ENCODE data around the gene C11orf68. TPM values are rescaled to one million over a fixed set of nuclear protein-coding genes. Genes with fewer than 3 reads are reported as not detected.

The C11orf68 gene
- total and polyA plus RNA-seq, 2 of the 8 experiments (the other 6 are each of a cell fraction or from before 2014, with no cell fraction given): 24.0 to 51.2 TPM

DNA sequence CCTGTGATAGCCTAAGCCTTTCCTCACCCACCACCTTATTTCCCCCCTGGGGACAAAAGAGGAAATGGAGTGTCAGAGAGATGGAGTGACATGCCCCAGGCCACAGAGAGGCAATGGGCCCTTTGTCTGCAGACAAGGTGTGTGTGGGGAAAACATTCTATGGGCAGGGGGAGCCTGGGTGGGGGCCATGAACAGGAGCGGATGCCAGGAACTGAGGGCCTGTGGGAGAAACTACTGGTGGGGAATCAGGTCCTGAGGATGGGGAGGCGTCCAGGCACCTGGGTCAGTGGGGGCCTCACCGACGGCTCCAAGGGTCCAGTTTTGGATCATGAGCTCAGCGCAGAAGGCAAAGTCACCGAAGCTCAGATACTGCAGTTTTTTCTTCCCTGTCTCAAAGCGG, 33.6 kb downstream of the C11orf68 start:
- Histone ChIP-seq H2BK15ac (ENCODE audit: low read length) (no peak overlapping the region), H2BK5ac (ENCODE audit: low read depth, low read length) (no peak overlapping the region), H3K79me2 (ENCODE audit: control insufficient read depth in 1 of 2, insufficient read depth in 2 of 2, low read length in 2 of 2) (peaks cover 0 to 4% of the 10 kb centered on the region in 2 experiments; a peak in 1 of 4 replicates), H3K4me2 (ENCODE audit: insufficient read depth in 1 of 2, low read depth in 2 of 2, low read length in 2 of 2) (no peak overlapping the region), H3K36me3 (ENCODE audit: control insufficient read depth in 2 of 4, insufficient read depth in 4 of 4, low read length in 3 of 4) (peaks cover 8 to 22% (median 18%) of the 10 kb centered on the region in 4 experiments; a peak in 7 of 8 replicates), H2AK5ac (ENCODE audit: low read depth, low read length) (no peak overlapping the region), H3K4me1 (replicated peaks in 1 of 4; ENCODE audit: control insufficient read depth in 3 of 4, insufficient read depth in 4 of 4, low read length in 3 of 4) (peaks cover 0 to 17% (median 11%) of the 10 kb centered on the region in 4 experiments; a peak in 5 of 7 replicates), H3K23ac (ENCODE audit: insufficient read length) (no peak overlapping the region), H4K8ac (ENCODE audit: extremely low read depth, insufficient read depth, low read length) (no peak overlapping the region), H3K9ac (replicated peaks in 1 of 4; ENCODE audit: extremely low read depth in 1 of 4, low read depth in 3 of 4, low read length in 3 of 4) (no peak overlapping the region), H3K27ac (ENCODE audit: low read depth, low read length) (no peak overlapping the region), H3K4me3 (ENCODE audit: extremely low read depth in 1 of 4, insufficient read depth in 2 of 4, low read depth in 3 of 4, low read length in 4 of 4) (no peak overlapping the region), H3K23me2 (ENCODE audit: low read depth, low read length) (peaks cover 14% of the 10 kb centered on the region), H3K14ac (ENCODE audit: insufficient read length) (no peak overlapping the region), H3K4ac (replicated peaks; ENCODE audit: insufficient read length, low read depth, low read length) (no peak overlapping the region), H3K79me1 (ENCODE audit: low read depth, low read length) (no peaks in the 10 kb centered on the region), H4K20me1 (replicated peaks in 1 of 2; ENCODE audit: control insufficient read depth in 1 of 2, insufficient read depth in 2 of 2, low read length in 2 of 2) (peaks cover 6 to 7% of the 10 kb centered on the region in 2 experiments), H3K9me3 (ENCODE audit: insufficient read depth in 2 of 2, low read depth in 1 of 2, low read length in 1 of 2) (no peaks in the 10 kb centered on the region), H2BK12ac (ENCODE audit: low read depth, low read length) (no peak overlapping the region), H4K5ac (ENCODE audit: insufficient read length, low read depth, low read length) (no peak overlapping the region), H4K91ac (replicated peaks; ENCODE audit: insufficient read length, low read length) (no peak overlapping the region), H2BK120ac (replicated peaks; ENCODE audit: low read depth, low read length) (no peak overlapping the region), H3K18ac (ENCODE audit: extremely low read depth, low read length) (no peak overlapping the region), H3K27me3 (replicated peaks in 1 of 4; ENCODE audit: control insufficient read depth in 3 of 4, extremely low read depth in 1 of 4, insufficient read depth in 3 of 4, low read length in 3 of 4) (peaks cover 0 to 9% (median 8%) of the 10 kb centered on the region in 4 experiments; a peak in 6 of 7 replicates), H3K56ac (replicated peaks; ENCODE audit: insufficient read length, low read depth, low read length) (no peak overlapping the region), H2BK20ac (ENCODE audit: low read length) (no peak overlapping the region), H2AFZ (ENCODE audit: low read length) (no peak overlapping the region)
- ChIA-PET POLR2A (ENCODE audit: partially characterized antibody) (interaction anchor here (0.6 to 39.7 kb wide), 2 partner anchors 24 to 29 kb away, joined by 3 to 1071 read pairs; partner anchors contain the start of genes CFL1, EFEMP2 and MUS81), CTCF (ENCODE audit: partially characterized antibody) (interaction anchor here (0.6 to 19.6 kb wide), 54 partner anchors 7 to 1447 kb away, joined by 3 to 283 read pairs (median 5); partner anchors contain the start of genes CATSPER1, CCDC85B, CFL1 and CTSW)
- FAIRE-seq (no peak), DNase-seq (ENCODE audit: low read depth in 1 of 2, low spot score in 2 of 2) (no peak)
- 89% methylated on average over 7 of the region's 7 CpGs; no CpG with 5 or more reads in 1 of the 2 experiments for WGBS, 2 experiments (ENCODE audit: extremely low coverage in 1 of 2, insufficient coverage in 1 of 2, insufficient read length in 1 of 2, insufficient replicate concordance in 2 of 2, low coverage in 1 of 2, low lambda C conversion rate in 2 of 2, missing lambda C conversion rate in 1 of 2)
- no peak for TF ChIP-seq EP300 (IDR thresholded peaks at IDR 0.05; ENCODE audit: borderline replicate concordance in 1 of 2, low read depth in 2 of 2, low read length in 2 of 2)
- no peak for TF ChIP-seq GABPA (IDR thresholded peaks at IDR 0.05; ENCODE audit: borderline replicate concordance, insufficient read depth, low read length)
- TF ChIP-seq JUN (IDR thresholded peaks at IDR 0.05; ENCODE audit: low read depth, low read length): no peak
- TF ChIP-seq EZH2 (IDR thresholded peaks at IDR 0.05; ENCODE audit: low read depth, low read length, severe bottlenecking): no peak
- TF ChIP-seq SIX5 (IDR thresholded peaks at IDR 0.05; ENCODE audit: low read depth, low read length): no peak
- TF ChIP-seq ASH2L (IDR thresholded peaks at IDR 0.05; ENCODE audit: low read length): no peak
- TF ChIP-seq BACH1 (IDR thresholded peaks at IDR 0.05; ENCODE audit: low read length): no peak
- no peak for TF ChIP-seq RAD21 (IDR thresholded peaks at IDR 0.05 in 1 of 2, conservative IDR thresholded peaks at IDR 0.05 in 1 of 2; ENCODE audit: low read depth in 2 of 2, low read length in 2 of 2)
- TF ChIP-seq TAF1 (IDR thresholded peaks at IDR 0.05; ENCODE audit: low read depth, low read length): no peak
- TF ChIP-seq PHF8 (conservative IDR thresholded peaks at IDR 0.05; ENCODE audit: low read depth, low read length): no peak
- TF ChIP-seq, protein P1, sequence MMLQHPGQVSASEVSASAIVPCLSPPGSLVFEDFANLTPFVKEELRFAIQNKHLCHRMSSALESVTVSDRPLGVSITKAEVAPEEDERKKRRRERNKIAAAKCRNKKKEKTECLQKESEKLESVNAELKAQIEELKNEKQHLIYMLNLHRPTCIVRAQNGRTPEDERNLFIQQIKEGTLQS (IDR thresholded peaks at IDR 0.05; ENCODE audit: insufficient read depth, low read depth, low read length): no peak
- TF ChIP-seq SAP30 (IDR thresholded peaks at IDR 0.05; ENCODE audit: insufficient read depth, insufficient replicate concordance, low read length): no peak
